Prostate gland (tissue), 2 donors: ENCODE measurements around the gene LDLR. TPM values are rescaled to one million over a fixed set of nuclear protein-coding genes. Genes with fewer than 3 reads are reported as not detected.

Experiments used
- DNase-seq: peaks from one replicate; pipeline ENCODE4 v3.0.0-alpha.2; 2019; ENCODE audit warnings: low spot score
- H3K27ac ChIP-seq, 2 donors: fragments of 200-600 bp; sonication (generic); 2 replicates each; pipeline ENCODE4 v1.5.1; 2017 to 2019
- H3K27me3 ChIP-seq: fragments of 200-600 bp; sonication (generic); replicated peaks from 2 replicates; pipeline ENCODE4 v1.5.1; 2019; ENCODE audit not compliant: insufficient read depth
- H3K36me3 ChIP-seq, 2 donors: fragments of 200-600 bp; sonication (generic); 1 replicate in 1 of 2; 2 replicates in 1 of 2; pipeline versions ENCODE4 v1.5.1 to v1.8.1; 2017 to 2019
- H3K4me1 ChIP-seq: fragments of 200-600 bp; sonication (generic); replicated peaks from 2 replicates; pipeline ENCODE4 v1.5.1; 2019
- H3K4me3 ChIP-seq, 2 donors: fragments of 200-600 bp; sonication (generic); 2 replicates each; pipeline ENCODE4 v1.5.1; 2017 to 2019
- H3K9me3 ChIP-seq: fragments of 200-600 bp; sonication (generic); 2 replicates; pipeline ENCODE4 v1.5.1; 2017
- POLR2A ChIP-seq: fragments of 450-650 bp; IDR thresholded peaks from one replicate; pipeline ENCODE4 v1.6.1; 2016; ENCODE audit warnings: antibody characterized with exemption, mild to moderate bottlenecking
- POLR2AphosphoS5 ChIP-seq: sonication (generic); formaldehyde crosslinking; IDR thresholded peaks from one replicate; pipeline ENCODE4 v1.6.1; 2017; ENCODE audit warnings: antibody characterized with exemption
- WGBS: methylation state at CpG from one replicate; pipeline ENCODE4 v1.1.5; 2018; 5-methylcytosine and 5-hydroxymethylcytosine counted together
- intact Hi-C: fragments of 100-400 bp; cut with DNase I; formaldehyde crosslinking; loops from one replicate; pipeline ENCODE4 v1.14.2; 2022
- total RNA-seq, 2 donors: library from RNA; depleted of rRNA; stranded (reverse); fragments of >200 nt; gene quantifications; one replicate each; pipeline ENCODE4 v1.1.0, GENCODE V29; 2016
- TF ChIP-seq, protein P1 (sequence below), 4 experiments: fragments of 200-600 bp in 2 of 4; fragments of 450-650 bp in 2 of 4; sonication (generic) in 2 of 4; IDR thresholded peaks; 1 replicate in 3 of 4; 2 replicates in 1 of 4; pipeline ENCODE4 v1.5.1; 2016 to 2019; ENCODE audit warnings: antibody characterized with exemption in 4 of 4, mild to moderate bottlenecking in 2 of 4, moderate library complexity in 2 of 4

The LDLR gene
- total RNA-seq, 2 donors from 2014 or later: 17.4 to 41.5 TPM

DNA sequence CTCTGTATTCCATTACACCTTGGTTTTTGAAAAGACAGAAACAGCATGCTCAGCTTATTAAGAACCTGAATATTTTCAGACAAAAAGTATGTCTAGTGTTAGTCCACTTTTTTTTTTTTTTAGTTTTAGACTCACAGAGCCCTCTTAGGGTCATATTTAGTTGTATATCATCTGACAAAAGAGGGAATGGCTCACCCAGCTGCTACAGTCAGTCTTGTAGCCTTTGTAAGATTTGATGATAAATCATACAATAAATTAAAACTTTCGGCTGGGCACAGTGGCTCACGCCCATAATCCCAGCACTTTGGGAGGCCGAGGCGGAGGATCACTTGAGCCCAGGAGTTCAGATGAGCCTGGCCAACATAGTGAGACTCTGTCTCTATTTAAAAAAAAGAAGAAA, 43.7 kb upstream of the LDLR start:
- no peak for DNase-seq
- Histone ChIP-seq H3K27ac (no peak overlapping the region), H3K4me3 (no peak overlapping the region), H3K27me3 (no peaks in the 10 kb centered on the region), H3K36me3 (peaks cover 0 to 4% of the 10 kb centered on the region in 2 donors), H3K4me1 (no peaks in the 10 kb centered on the region), H3K9me3 (no peaks in the 10 kb centered on the region)
- TF ChIP-seq, protein P1, sequence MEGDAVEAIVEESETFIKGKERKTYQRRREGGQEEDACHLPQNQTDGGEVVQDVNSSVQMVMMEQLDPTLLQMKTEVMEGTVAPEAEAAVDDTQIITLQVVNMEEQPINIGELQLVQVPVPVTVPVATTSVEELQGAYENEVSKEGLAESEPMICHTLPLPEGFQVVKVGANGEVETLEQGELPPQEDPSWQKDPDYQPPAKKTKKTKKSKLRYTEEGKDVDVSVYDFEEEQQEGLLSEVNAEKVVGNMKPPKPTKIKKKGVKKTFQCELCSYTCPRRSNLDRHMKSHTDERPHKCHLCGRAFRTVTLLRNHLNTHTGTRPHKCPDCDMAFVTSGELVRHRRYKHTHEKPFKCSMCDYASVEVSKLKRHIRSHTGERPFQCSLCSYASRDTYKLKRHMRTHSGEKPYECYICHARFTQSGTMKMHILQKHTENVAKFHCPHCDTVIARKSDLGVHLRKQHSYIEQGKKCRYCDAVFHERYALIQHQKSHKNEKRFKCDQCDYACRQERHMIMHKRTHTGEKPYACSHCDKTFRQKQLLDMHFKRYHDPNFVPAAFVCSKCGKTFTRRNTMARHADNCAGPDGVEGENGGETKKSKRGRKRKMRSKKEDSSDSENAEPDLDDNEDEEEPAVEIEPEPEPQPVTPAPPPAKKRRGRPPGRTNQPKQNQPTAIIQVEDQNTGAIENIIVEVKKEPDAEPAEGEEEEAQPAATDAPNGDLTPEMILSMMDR (IDR thresholded peaks at IDR 0.05): no peak
- TF ChIP-seq POLR2A (no peak), POLR2AphosphoS5 (no peak)
- 98% methylated on average over 4 of the region's 4 CpGs for WGBS
- intact Hi-C loops: no loop called here

DNA sequence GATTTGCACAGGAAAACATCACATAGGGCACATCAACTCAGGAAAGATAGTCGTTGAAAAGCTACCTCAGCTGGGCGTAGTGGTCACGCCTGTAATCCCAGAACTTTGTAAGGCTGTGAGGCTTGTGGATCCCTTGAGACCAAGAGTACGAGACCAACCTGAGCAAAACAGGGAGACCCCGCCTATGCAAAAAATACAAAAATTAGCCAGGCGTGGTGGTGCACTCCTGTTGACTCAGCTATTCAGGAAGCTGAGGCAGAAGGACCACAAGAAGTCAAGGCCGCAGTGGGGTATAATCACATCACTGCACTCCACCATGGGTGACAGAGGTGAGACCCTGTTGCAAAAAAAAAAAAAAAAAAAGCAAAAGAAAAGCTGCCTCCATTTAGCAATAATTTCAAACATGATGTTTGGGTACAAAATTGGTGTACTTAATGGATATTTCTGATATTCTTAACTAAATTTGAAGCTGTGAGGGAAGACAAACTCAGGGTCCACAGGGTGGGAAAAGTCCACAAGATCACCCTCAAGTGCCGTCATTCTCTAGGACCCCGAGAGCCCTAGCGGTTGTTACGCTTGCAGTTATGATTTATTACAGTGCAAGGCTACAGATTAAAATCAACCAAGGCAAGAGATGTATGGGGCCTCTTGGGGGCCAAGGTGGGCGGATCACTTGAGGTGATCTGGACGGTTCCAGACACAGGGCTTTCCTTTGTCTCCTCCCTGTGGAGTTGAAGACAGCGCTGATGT, 42.5 kb upstream of the LDLR start:
- no peak for DNase-seq
- WGBS: 94% methylated on average over 14 of the region's 14 CpGs
- intact Hi-C loops: no loop called here
- TF ChIP-seq POLR2A: no peak
- no peak for TF ChIP-seq POLR2AphosphoS5
- TF ChIP-seq, protein P1 (IDR thresholded peaks at IDR 0.05): no peak
- Histone ChIP-seq H3K27ac (no peak overlapping the region), H3K9me3 (no peaks in the 10 kb centered on the region), H3K4me3 (no peak overlapping the region), H3K4me1 (no peaks in the 10 kb centered on the region), H3K36me3 (peaks cover 0 to 4% of the 10 kb centered on the region in 2 donors), H3K27me3 (no peaks in the 10 kb centered on the region)

DNA sequence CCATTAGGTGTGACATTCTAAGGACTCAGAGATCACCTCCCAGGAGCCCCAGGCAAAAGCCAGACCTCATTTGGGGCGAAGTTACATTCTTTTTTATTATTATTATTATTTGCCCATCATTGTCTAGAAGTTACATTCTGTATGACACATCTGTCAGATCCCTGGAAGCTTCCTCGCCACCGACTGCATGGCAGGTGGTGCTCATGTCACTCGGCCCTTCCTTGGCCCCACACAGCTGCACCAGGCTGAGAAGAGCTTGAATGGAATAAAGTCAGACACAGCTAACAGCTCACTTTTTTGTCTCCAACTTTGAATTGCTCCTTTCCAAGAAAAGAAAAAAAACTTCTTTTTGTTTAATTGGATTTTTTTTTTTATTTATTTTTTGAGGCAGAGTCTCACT, 41.4 kb upstream of the LDLR start:
- Histone ChIP-seq H3K4me1 (no peaks in the 10 kb centered on the region), H3K27ac (no peak overlapping the region), H3K9me3 (no peaks in the 10 kb centered on the region), H3K4me3 (no peak overlapping the region), H3K36me3 (peaks cover 0 to 4% of the 10 kb centered on the region in 2 donors), H3K27me3 (no peaks in the 10 kb centered on the region)
- no peak for DNase-seq
- 88% methylated on average over 4 of the region's 4 CpGs for WGBS
- TF ChIP-seq POLR2AphosphoS5: no peak
- intact Hi-C loops: no loop called here

DNA sequence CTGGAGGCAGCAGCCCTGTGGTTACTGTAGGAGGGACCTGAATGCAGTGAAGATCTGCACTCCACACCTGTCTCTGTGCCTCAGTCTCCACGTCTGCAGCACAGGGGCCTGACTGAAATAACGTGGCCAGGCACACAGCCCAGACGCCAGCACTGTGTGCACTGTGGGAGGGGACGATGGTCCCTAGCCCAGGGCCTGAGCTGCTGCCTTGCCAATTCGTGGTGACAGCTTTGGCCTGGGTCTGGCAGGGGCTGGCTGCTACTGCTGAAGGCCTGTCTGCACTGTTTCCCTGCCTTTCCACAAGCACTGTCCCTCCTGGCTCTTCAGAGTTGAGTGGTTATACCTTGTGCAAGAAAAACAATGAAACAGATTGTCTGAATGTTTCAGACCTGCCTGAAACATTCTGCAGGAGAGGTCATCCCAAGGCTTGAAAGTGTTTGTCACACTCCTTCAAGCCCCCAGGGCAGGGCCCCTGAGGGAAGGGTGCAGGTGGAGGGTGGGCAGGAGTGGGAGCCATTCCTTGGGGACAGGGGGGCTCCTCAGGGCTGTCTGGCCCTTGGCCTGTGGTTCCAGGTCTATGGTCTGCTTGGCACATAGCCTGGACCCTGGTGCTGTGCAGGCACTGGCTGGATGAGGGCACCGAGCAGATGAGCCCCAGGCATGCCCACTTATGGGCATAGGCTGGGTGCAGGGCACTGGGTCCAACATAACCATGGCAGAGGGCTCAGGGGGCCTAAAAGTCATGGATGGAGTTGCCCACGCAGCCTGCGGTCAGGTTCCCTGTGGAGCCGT, 38.7 kb upstream of the LDLR start:
- no peak for DNase-seq
- no peaks in the 10 kb centered on the region for H3K4me1 ChIP-seq
- no peak overlapping the region for H3K27ac ChIP-seq
- 60% methylated on average over 8 of the region's 9 CpGs for WGBS
- TF ChIP-seq, protein P1 (IDR thresholded peaks at IDR 0.05): no peak
- TF ChIP-seq POLR2A: no peak
- TF ChIP-seq POLR2AphosphoS5: no peak
- no peaks in the 10 kb centered on the region for H3K36me3 ChIP-seq
- no peak overlapping the region for H3K4me3 ChIP-seq
- no peaks in the 10 kb centered on the region for H3K9me3 ChIP-seq
- no peaks in the 10 kb centered on the region for H3K27me3 ChIP-seq
- intact Hi-C loops: no loop called here

- WGBS: 78% methylated on average over 4 of the region's 4 CpGs
- Histone ChIP-seq H3K9me3 (no peaks in the 10 kb centered on the region), H3K27me3 (no peaks in the 10 kb centered on the region), H3K36me3 (no peaks in the 10 kb centered on the region), H3K27ac (no peak overlapping the region), H3K4me3 (no peak overlapping the region), H3K4me1 (no peaks in the 10 kb centered on the region)
- DNase-seq: no peak
- TF ChIP-seq, protein P1 (IDR thresholded peaks at IDR 0.05): no peak
- no peak for TF ChIP-seq POLR2AphosphoS5
- no peak for TF ChIP-seq POLR2A
- intact Hi-C loops: no loop called here
Measured at GRCh38 chr19:11053817-11054195, 35.5 kb upstream of the LDLR start.
